Muscle of leg (tissue), 11 donors: Measurements from ENCODE around the gene CAPRIN1. TPM values are rescaled to one million over a fixed set of nuclear protein-coding genes. Genes with fewer than 3 reads are reported as not detected.

Experiments
- DNase-seq: peaks from one replicate; pipeline ENCODE4 v3.0.0; 2013
- H3K27ac ChIP-seq: one replicate; pipeline ENCODE4 v1.5.1; 2013; ENCODE audit warnings: mild to moderate bottlenecking, low read length, control low read depth
- H3K27me3 ChIP-seq: one replicate; pipeline ENCODE4 v1.6.1; 2013; ENCODE audit warnings: low read length; ENCODE audit not compliant: control insufficient read depth, insufficient read depth
- H3K36me3 ChIP-seq: one replicate; pipeline ENCODE4 v1.6.1; 2013; ENCODE audit warnings: low read length; ENCODE audit not compliant: control insufficient read depth, insufficient read depth
- H3K4me1 ChIP-seq: one replicate; pipeline ENCODE4 v1.6.1; 2013; ENCODE audit warnings: low read length; ENCODE audit not compliant: control insufficient read depth, insufficient read depth
- H3K4me3 ChIP-seq: one replicate; pipeline ENCODE4 v1.5.1; 2013; ENCODE audit warnings: low read length, control low read depth
- H3K9me3 ChIP-seq: replicated peaks from 2 replicates; pipeline ENCODE4 v1.6.1; 2013; ENCODE audit warnings: low read depth, low read length; ENCODE audit not compliant: control insufficient read depth
- WGBS: methylation state at CpG from one replicate; pipeline ENCODE4 v1.1.5; 2013; ENCODE audit warnings: missing lambda C conversion rate; ENCODE audit not compliant: insufficient coverage; 5-methylcytosine and 5-hydroxymethylcytosine counted together
- polyA plus RNA-seq, 8 donors: library from polyadenylated mRNA; unstranded; fragments of 120-200 nt; gene quantifications; one replicate each; pipeline versions ENCODE4 v1.2.1 to v1.2.3, GENCODE V29; 2013; ENCODE audit warnings: inconsistent platforms in 1 of 8, low replicate concordance in 1 of 8; ENCODE audit not compliant: insufficient read length in 8 of 8, insufficient read depth in 1 of 8
- total RNA-seq: library from RNA; stranded (reverse); fragments of 120-200 nt; gene quantifications from one replicate; pipeline ENCODE4 v1.2.4, GENCODE V29; 2013

The CAPRIN1 gene
- total and polyA plus RNA-seq, 9 donors = 117 to 166 (median 144) TPM

DNA sequence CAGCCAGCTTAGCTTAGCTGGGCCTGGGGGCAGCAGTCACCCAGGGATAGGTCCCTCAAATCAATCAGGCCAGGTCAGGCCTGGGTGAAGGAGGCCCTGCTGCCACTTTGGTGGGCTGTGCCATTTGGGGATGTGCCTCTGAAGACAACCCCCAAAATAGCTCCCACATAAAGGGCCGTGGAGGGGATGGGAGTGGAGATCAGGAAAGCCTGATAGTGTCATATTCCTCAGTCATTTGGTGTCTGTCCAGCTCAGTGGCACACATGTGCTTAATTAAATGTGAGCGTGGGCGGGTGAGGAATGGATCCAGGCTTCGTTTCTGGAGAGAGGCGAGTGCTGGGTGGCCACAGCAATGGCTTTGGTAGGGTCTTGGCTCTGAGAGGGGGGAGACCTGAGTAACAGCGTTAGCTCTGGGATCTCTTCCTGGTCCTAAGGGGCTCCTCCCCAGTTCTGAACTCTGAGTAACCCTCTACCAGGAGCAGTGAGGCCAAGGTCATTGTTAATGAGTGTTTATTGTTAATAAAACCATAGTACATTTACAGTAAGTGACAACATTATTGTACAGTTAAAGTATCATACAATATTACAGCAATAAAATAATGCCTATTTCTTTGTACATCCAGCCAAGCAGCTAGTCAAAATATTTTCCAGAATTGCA, 99.1 kb downstream of the CAPRIN1 start:
- Histone ChIP-seq H3K36me3 (peaks cover 81% of the 10 kb centered on the region), H3K4me3 (no peak overlapping the region), H3K27me3 (no peaks in the 10 kb centered on the region), H3K9me3 (no peaks in the 10 kb centered on the region), H3K27ac (no peak overlapping the region), H3K4me1 (no peaks in the 10 kb centered on the region)
- peak; percentile 21 for DNase-seq
- no CpG with 5 or more reads among the region's 6 CpGs for WGBS

Other genes with a start within 250 kb of the CAPRIN1 start
- gene LMO2, start 159.7 kb upstream of the CAPRIN1 start, total RNA-seq = 15.1 TPM
- gene LMO2, start 159.7 kb upstream of the CAPRIN1 start, polyA plus RNA-seq = 10 to 100 TPM; 13.7 to 20.6 (median 16.6) TPM
- 21.5 TPM for gene NAT10, start 53.9 kb downstream of the CAPRIN1 start, total RNA-seq
- 10 to 100 TPM; 30.3 to 39.0 (median 32.6) TPM for gene NAT10, start 53.9 kb downstream of the CAPRIN1 start, polyA plus RNA-seq